Measurements from ENCODE around the gene MAN1C1. TPM values are rescaled to one million over a fixed set of nuclear protein-coding genes. Genes with fewer than 3 reads are reported as not detected.
A peak's percentile ranks its signal among the peaks of the same experiment; 100 is the strongest.

The MAN1C1 gene
- total RNA-seq, 2 experiments from 2014 or later = 3.7 to 4.4 TPM

DNA sequence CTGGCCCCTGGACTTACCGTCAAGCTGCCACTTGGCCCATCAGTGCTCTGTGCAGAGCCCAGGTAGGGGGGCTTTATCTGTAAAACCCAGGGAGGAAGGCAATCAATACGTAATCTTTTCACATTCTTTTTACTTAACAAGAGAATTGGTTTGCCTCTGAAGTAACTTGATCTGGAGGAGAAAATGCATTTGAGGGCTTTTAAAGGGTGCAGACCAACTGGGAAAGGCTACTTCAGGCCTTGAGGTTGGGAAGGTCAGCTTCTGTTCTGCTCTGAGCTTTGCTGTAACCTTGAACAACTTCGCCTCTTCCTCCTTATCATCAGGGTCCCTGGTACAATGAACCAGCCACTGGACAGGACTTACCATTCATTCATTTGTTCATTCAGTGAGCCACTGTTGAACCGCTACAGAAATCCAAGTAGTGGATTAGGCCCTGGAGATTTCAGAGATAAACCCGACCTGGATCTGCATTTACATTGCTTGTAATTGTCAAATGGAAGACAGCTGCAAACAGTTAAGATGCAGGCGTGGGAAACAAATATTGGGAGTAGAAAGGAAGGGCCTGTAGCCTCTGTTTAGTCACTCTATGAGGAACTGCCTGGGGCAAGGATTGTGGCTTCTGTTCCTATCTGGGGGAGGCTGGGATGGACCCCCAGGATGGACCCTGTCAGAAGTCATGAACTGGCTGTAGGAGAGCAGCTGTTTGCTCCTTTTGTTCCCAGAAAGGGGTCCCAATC is 90.9 kb downstream of the MAN1C1 start:
- Mint-ChIP-seq H3K9me3 (no peaks in the 10 kb centered on the region), H3K27ac (no peak overlapping the region), H3K4me1 (ENCODE audit: low read depth) (peaks cover 61% of the 10 kb centered on the region), H3K27me3 (no peaks in the 10 kb centered on the region), H3K4me3 (no peak overlapping the region), H3K36me3 (ENCODE audit: low read depth) (peaks cover 3% of the 10 kb centered on the region)
- POLR2A ChIA-PET = interaction anchor here (1.1 kb wide), 1 partner anchor 10 kb away, joined by 3 read pairs; no protein-coding TSS in a partner anchor
- CTCF ChIA-PET = no interaction called here
- intact Hi-C loops (cut with micrococcal nuclease) = loop anchor here (10.0 kb wide), 1 partner anchor 163 kb away; the partner anchor contains the start of gene LDLRAP1
- ATAC-seq = no peak
- TF ChIP-seq, protein P1, sequence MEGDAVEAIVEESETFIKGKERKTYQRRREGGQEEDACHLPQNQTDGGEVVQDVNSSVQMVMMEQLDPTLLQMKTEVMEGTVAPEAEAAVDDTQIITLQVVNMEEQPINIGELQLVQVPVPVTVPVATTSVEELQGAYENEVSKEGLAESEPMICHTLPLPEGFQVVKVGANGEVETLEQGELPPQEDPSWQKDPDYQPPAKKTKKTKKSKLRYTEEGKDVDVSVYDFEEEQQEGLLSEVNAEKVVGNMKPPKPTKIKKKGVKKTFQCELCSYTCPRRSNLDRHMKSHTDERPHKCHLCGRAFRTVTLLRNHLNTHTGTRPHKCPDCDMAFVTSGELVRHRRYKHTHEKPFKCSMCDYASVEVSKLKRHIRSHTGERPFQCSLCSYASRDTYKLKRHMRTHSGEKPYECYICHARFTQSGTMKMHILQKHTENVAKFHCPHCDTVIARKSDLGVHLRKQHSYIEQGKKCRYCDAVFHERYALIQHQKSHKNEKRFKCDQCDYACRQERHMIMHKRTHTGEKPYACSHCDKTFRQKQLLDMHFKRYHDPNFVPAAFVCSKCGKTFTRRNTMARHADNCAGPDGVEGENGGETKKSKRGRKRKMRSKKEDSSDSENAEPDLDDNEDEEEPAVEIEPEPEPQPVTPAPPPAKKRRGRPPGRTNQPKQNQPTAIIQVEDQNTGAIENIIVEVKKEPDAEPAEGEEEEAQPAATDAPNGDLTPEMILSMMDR (IDR thresholded peaks at IDR 0.05) = no peak
- DNase-seq = no peak

DNA sequence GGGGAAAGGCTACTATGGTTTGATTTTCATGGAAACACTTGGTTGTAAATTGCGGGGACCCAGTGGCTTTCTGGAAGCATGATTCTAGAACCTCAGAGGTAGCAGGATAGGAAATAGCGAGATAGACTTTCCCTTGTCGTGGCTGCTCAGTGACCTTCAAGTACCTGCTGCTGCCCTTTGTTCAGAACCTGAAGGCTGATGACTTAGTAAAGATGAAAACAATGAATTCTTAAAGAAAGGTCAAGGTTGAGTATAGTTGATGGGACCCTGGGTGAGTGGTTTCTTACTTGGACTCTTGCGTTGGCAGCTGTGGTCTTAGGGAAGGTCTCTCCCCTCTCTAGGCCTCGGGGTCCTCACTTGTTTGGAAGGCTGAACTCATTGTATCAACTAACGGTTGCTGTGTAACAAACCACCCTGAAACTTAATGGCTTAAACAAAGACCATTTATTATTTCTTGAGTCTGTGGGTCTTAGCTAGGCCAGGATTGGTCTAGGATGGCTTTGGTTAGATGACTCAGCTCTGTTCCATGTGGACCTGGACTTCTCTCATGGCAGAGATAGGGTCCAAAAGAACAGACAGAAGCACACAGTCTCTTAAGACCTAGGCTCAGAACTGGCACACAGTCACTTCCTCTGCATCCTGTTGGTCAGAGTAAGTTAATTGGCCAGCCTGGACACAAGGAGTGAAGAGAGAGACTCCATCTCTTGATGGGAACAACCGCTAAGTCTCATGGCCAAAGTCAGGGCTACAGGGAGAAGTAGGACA is 94.2 kb downstream of the MAN1C1 start:
- peak; percentile 58 for DNase-seq
- Mint-ChIP-seq H3K4me3 (no peak overlapping the region), H3K27ac (peak overlapping the region; percentile 80), H3K9me3 (no peaks in the 10 kb centered on the region), H3K36me3 (ENCODE audit: low read depth) (no peaks in the 10 kb centered on the region), H3K4me1 (ENCODE audit: low read depth) (peaks cover 61% of the 10 kb centered on the region), H3K27me3 (no peaks in the 10 kb centered on the region)
- intact Hi-C loops (cut with micrococcal nuclease) = loop anchor here (10.0 kb wide), 1 partner anchor 84 kb away; no protein-coding TSS in a partner anchor
- peak; percentile 75 for ATAC-seq
- ChIA-PET POLR2A (interaction anchor here (0.7 to 1.0 kb wide), 2 partner anchors 14 to 35 kb away, joined by 3 read pairs; no protein-coding TSS in a partner anchor), CTCF (interaction anchor here (1.0 to 1.7 kb wide), 4 partner anchors 18 to 138 kb away, joined by 3 to 5 read pairs (median 3); no protein-coding TSS in a partner anchor)
- TF ChIP-seq, protein P1 (IDR thresholded peaks at IDR 0.05) = no peak

DNA sequence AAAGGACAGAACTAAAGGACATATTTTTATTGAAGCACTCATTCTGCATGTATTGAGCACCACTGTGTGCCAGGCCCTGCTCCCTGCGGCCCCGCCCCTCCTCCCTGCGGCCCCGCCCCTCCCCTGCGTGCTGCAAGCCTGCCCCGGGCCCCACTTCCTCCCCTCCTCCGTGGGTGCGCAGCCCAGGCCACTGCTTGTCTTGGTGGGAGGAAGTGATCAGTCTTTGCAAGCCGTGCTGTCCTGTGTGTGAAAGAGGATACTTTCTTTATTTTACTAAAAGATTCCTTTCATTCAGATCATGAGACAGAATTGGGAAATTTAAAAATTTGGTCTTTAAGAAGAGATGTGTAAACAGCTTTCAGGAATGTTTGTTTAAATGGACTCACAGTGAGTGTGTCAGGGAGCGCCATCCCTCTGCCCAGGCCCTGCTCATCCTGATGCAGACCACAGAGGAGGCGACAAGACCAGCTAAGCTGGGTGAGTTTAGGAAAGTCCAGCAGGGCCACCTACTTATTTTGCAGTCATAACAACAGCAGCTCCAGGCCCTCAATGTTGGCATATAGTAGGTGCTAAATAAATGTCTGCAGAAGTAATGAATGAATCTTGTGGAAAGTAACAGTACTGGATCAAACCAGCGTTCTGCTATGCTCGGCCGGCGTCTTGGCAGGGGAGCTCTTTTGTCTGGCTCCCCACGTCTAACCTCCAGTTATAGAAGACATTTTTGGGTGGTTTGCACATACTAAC is 95.1 kb downstream of the MAN1C1 start:
- Mint-ChIP-seq H3K9me3 (no peaks in the 10 kb centered on the region), H3K36me3 (ENCODE audit: low read depth) (no peaks in the 10 kb centered on the region), H3K27ac (peak overlapping the region; percentile 80), H3K27me3 (no peaks in the 10 kb centered on the region), H3K4me3 (peak overlapping the region; percentile 40), H3K4me1 (ENCODE audit: low read depth) (peaks cover 62% of the 10 kb centered on the region)
- intact Hi-C loops (cut with micrococcal nuclease) = loop anchor here (10.0 kb wide), 1 partner anchor 83 kb away; no protein-coding TSS in a partner anchor
- ChIA-PET CTCF (interaction anchor here (0.8 to 1.7 kb wide), 4 partner anchors 11 to 97 kb away, joined by 3 to 5 read pairs (median 3); no protein-coding TSS in a partner anchor), POLR2A (interaction anchor here (0.7 to 1.0 kb wide), 8 partner anchors 8 to 88 kb away, joined by 3 to 4 read pairs (median 3); no protein-coding TSS in a partner anchor)
- peak; percentile 73 for DNase-seq
- TF ChIP-seq, protein P1 (IDR thresholded peaks at IDR 0.05) = no peak
- ATAC-seq = peak; percentile 79

- Mint-ChIP-seq H3K27me3 (no peaks in the 10 kb centered on the region), H3K4me3 (peak overlapping the region; percentile 40), H3K4me1 (ENCODE audit: low read depth) (peaks cover 62% of the 10 kb centered on the region), H3K27ac (peak overlapping the region; percentile 80), H3K9me3 (no peaks in the 10 kb centered on the region), H3K36me3 (ENCODE audit: low read depth) (no peaks in the 10 kb centered on the region)
- TF ChIP-seq, protein P1 (IDR thresholded peaks at IDR 0.05) = no peak
- ChIA-PET CTCF (interaction anchor here (0.8 to 1.7 kb wide), 3 partner anchors 10 to 19 kb away, joined by 3 to 5 read pairs (median 3); no protein-coding TSS in a partner anchor), POLR2A (interaction anchor here (0.7 to 1.0 kb wide), 6 partner anchors 9 to 89 kb away, joined by 3 to 4 read pairs (median 3); no protein-coding TSS in a partner anchor)
- DNase-seq = no peak
- intact Hi-C loops (cut with micrococcal nuclease) = loop anchor here (10.0 kb wide), 1 partner anchor 82 kb away; no protein-coding TSS in a partner anchor
- ATAC-seq = no peak
Observed at GRCh38 chr1:25712299-25712970, 95.8 kb downstream of the MAN1C1 start.
